ENCODE data around the gene CALCOCO1.

Gene CALCOCO1

DNA sequence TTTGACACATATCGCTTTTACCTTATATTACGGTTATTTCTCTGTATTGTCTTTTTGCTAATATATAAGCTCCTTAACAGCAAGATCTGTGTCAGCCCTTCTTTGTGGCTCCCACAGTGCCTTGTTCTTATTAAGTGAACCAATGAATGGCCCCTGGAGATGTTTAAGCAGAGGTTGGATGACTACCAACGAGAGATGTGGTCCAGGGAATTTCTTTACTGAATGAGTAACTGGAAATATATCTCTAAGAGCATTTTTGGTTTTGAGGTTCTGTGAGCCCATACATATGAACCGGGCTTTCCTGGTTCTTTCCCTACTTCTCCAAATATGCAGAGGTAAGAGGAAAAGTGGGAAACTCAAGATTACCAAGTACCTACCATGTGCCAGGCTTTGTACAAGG, 23.5 kb downstream of the CALCOCO1 start:
- Histone ChIP-seq H3K4me3 (replicated peaks; ENCODE audit: insufficient read depth, low read length) (no peak overlapping the region), H3K27me3 (ENCODE audit: insufficient read depth, poor library complexity, severe bottlenecking) (peaks cover 34% of the 10 kb centered on the region), H3K27ac (replicated peaks) (no peak overlapping the region)
- DNase-seq (ENCODE audit: low read depth in 1 of 2, low spot score in 1 of 2) = no peak
- TF ChIP-seq REST (IDR thresholded peaks at IDR 0.05; ENCODE audit: insufficient replicate concordance, low read depth) = no peak
- TF ChIP-seq GABPA (IDR thresholded peaks at IDR 0.05; ENCODE audit: low read depth) = no peak
- no peak for TF ChIP-seq SPI1 (IDR thresholded peaks at IDR 0.05; ENCODE audit: borderline replicate concordance, low read depth)

DNA sequence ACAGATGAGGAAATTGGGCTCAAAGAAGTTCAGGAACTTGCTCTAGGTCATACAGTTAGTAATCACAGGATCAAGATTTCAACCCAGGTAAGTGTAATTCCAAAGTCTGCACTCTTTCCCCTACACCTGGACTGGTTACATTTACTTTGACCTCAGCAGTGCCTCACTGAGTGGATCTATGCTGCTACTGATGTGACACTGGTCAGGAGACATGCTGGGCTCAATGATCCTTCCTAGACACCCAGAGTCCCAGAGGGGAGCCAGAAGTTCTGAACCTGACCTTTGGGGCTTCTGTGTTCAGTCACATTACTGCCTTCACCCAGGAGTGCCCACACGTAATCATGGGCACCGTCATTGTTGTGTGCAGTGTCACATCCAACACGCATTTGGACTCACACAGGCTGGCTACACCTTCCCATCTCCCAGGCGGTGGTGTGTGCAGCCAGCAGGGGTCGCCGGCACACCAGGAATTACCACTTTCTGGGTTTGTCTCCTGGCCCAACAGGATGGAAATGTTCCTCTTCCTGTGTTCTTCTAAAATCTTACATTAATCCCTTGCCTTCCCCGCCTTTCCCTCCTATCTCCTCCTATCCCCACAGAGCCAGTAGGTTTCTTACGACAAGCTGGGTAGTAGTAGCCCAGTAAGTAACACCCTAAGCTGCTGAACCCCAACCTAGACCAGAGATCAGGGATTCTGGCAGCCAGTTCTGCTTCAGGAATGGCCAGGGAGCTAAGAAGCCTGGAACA, 25.6 kb downstream of the CALCOCO1 start:
- H3K27me3 ChIP-seq (ENCODE audit: insufficient read depth, poor library complexity, severe bottlenecking) = peaks cover 55% of the 10 kb centered on the region
- no peak overlapping the region for H3K27ac ChIP-seq (replicated peaks)
- TF ChIP-seq, protein P1, sequence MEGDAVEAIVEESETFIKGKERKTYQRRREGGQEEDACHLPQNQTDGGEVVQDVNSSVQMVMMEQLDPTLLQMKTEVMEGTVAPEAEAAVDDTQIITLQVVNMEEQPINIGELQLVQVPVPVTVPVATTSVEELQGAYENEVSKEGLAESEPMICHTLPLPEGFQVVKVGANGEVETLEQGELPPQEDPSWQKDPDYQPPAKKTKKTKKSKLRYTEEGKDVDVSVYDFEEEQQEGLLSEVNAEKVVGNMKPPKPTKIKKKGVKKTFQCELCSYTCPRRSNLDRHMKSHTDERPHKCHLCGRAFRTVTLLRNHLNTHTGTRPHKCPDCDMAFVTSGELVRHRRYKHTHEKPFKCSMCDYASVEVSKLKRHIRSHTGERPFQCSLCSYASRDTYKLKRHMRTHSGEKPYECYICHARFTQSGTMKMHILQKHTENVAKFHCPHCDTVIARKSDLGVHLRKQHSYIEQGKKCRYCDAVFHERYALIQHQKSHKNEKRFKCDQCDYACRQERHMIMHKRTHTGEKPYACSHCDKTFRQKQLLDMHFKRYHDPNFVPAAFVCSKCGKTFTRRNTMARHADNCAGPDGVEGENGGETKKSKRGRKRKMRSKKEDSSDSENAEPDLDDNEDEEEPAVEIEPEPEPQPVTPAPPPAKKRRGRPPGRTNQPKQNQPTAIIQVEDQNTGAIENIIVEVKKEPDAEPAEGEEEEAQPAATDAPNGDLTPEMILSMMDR (IDR thresholded peaks at IDR 0.05; ENCODE audit: insufficient read depth, low read length) = peak; percentile 93
- TF ChIP-seq REST (IDR thresholded peaks at IDR 0.05; ENCODE audit: insufficient replicate concordance, low read depth) (no peak), SPI1 (IDR thresholded peaks at IDR 0.05; ENCODE audit: borderline replicate concordance, low read depth) (no peak)
- DNase-seq (ENCODE audit: low read depth in 1 of 2, low spot score in 1 of 2) = peak in 1 of 2 experiments; percentile 71
- H3K4me3 ChIP-seq (replicated peaks; ENCODE audit: insufficient read depth, low read length) = no peak overlapping the region

DNA sequence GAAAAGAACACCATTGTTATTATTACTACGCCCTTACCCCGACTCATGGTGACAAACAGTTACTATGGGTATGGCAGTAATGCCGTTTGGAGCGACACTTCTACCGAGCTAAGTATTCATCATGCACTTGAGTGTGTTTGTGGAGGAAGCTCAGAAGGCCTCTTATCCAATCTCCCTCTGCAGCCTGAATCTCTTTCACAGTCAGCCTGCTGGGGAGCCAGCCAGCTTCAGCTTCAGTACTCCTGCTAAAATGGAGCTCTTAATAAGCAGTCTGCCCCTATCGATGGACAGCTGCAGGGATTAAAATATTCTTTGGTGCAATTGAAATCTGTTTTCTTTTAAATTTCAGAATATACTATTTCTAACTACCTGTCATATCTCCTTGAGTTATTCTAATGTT, 26.7 kb downstream of the CALCOCO1 start:
- H3K27me3 ChIP-seq (ENCODE audit: insufficient read depth, poor library complexity, severe bottlenecking) = peaks cover 66% of the 10 kb centered on the region
- DNase-seq (ENCODE audit: low read depth in 1 of 2, low spot score in 1 of 2) = no peak
- no peak overlapping the region for H3K4me3 ChIP-seq (replicated peaks; ENCODE audit: insufficient read depth, low read length)
- no peak overlapping the region for H3K27ac ChIP-seq (replicated peaks)
- TF ChIP-seq SPI1 (IDR thresholded peaks at IDR 0.05; ENCODE audit: borderline replicate concordance, low read depth) = no peak
- TF ChIP-seq, protein P1 (IDR thresholded peaks at IDR 0.05; ENCODE audit: insufficient read depth, low read length) = no peak
- TF ChIP-seq GABPA (IDR thresholded peaks at IDR 0.05; ENCODE audit: low read depth) = no peak
- TF ChIP-seq POLR2AphosphoS5 (IDR thresholded peaks at IDR 0.05; ENCODE audit: low read depth) = no peak
- no peak for TF ChIP-seq REST (IDR thresholded peaks at IDR 0.05; ENCODE audit: insufficient replicate concordance, low read depth)
